ENCODE results near the gene TSPAN14.

DNA sequence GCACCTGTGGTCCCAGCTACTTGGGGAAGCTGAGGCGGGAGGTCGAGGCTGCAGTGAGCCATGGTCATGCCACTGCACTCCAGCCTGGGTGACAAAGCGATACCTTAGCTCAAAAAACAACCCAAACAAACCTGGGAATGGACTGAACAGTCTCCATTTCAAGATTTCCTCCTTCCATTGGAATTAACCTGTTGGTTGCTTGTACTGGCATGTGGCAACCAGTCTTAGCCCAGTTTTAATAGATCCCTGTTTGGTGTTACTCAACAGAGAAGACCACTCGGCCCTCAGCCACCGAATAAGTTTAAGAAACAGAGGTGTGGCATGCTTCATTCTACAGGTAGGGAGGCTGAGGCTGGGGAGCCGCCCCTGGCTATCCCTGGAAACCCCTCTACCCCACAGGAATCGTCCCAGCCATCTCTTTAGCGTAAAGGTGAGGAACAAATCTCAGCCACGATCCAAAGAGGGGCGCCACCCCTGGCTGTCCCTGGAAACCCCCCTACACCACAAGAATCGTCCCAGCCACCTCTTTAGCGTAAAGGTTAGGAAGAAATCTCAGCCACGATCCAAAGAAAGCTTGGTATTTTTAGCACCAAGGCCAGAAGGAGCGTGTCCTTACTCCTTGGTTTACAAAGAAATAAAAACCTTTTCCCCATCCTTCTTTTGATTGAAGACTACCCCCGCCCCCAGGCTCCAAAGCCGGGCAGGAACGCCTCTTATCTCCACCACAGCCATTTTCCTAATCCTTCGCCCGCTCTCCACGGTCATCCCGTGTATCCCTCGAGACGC is 861 bp upstream of the TSPAN14 start:
- TF ChIP-seq, protein P1, sequence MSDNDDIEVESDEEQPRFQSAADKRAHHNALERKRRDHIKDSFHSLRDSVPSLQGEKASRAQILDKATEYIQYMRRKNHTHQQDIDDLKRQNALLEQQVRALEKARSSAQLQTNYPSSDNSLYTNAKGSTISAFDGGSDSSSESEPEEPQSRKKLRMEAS (IDR thresholded peaks at IDR 0.05; ENCODE audit: low read depth, low read length) = no peak
- TF ChIP-seq, protein P2, sequence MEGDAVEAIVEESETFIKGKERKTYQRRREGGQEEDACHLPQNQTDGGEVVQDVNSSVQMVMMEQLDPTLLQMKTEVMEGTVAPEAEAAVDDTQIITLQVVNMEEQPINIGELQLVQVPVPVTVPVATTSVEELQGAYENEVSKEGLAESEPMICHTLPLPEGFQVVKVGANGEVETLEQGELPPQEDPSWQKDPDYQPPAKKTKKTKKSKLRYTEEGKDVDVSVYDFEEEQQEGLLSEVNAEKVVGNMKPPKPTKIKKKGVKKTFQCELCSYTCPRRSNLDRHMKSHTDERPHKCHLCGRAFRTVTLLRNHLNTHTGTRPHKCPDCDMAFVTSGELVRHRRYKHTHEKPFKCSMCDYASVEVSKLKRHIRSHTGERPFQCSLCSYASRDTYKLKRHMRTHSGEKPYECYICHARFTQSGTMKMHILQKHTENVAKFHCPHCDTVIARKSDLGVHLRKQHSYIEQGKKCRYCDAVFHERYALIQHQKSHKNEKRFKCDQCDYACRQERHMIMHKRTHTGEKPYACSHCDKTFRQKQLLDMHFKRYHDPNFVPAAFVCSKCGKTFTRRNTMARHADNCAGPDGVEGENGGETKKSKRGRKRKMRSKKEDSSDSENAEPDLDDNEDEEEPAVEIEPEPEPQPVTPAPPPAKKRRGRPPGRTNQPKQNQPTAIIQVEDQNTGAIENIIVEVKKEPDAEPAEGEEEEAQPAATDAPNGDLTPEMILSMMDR (IDR thresholded peaks at IDR 0.05; ENCODE audit: low read depth, low read length) = no peak
- no peak for TF ChIP-seq POLR2A (IDR thresholded peaks at IDR 0.05; ENCODE audit: extremely low read depth, insufficient read length)
- TF ChIP-seq MYC (IDR thresholded peaks at IDR 0.05; ENCODE audit: low read depth, low read length) = no peak

Measured in NB4 (cell line).